GM10266 (cell line): ENCODE data around the gene CPT1C.

Source experiments
- DNase-seq: peaks from one replicate; pipeline ENCODE4 v3.0.0; 2012; ENCODE audit errors: extremely low spot score
- TF ChIP-seq, protein P1 (sequence below): IDR thresholded peaks from 2 replicates; pipeline ENCODE4 v1.5.1; 2012; ENCODE audit warnings: mild to moderate bottlenecking, low read depth; ENCODE audit not compliant: control insufficient read depth, insufficient read depth; ENCODE audit errors: missing control alignments

The CPT1C gene

DNA sequence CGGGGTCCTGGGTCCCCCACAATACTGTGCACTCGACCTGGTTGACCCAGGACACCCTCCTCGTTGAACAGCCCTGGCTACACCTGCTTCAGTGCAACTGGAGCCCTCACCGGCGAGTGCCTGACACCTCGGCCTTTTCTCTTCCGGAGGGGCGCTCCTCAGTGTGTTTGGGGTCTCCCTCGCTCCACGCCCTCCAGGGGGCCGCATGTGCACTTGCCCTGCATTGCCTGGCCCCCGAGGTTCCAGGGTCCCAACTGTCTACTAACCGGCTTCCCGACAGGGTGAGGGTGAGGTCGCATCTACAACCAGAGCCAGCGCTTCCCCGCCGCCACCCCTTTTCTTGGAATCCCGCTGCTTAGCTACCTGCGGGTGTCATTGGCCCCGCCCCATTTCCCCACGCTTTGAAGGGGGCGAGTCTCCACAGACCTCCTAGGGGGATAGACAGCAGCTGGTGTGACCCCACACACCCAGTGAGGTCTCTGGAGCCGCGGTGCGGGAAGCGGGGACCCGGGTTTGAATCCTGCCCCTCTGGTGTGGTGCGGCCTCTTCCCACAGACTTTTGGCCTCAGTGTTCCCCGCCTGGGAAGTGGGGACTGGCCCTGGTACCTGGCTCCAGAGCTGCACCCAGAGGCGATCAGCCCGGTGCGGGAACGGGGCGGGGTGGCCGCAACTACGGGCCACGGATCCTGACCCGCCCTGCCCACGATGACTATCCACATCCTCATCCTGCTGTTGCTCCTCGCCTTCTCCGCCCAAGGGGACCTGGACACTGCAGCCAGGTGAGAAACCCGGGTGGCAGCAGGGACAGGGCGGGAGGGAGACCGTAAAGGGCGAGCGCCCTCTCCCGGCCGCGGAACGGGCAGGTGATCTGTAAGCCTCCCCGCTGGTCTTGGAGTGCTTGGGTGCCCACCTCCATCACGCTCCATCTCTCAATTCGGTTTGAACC is 1.5 kb upstream of the CPT1C start, which contains the start of gene ADM5:
TSS of gene ADM5 (plus strand) at position 462 of the 946 bp plus-strand sequence. CDS start at position 706, 244 bp downstream.
- TF ChIP-seq, protein P1, sequence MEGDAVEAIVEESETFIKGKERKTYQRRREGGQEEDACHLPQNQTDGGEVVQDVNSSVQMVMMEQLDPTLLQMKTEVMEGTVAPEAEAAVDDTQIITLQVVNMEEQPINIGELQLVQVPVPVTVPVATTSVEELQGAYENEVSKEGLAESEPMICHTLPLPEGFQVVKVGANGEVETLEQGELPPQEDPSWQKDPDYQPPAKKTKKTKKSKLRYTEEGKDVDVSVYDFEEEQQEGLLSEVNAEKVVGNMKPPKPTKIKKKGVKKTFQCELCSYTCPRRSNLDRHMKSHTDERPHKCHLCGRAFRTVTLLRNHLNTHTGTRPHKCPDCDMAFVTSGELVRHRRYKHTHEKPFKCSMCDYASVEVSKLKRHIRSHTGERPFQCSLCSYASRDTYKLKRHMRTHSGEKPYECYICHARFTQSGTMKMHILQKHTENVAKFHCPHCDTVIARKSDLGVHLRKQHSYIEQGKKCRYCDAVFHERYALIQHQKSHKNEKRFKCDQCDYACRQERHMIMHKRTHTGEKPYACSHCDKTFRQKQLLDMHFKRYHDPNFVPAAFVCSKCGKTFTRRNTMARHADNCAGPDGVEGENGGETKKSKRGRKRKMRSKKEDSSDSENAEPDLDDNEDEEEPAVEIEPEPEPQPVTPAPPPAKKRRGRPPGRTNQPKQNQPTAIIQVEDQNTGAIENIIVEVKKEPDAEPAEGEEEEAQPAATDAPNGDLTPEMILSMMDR: no peak
- DNase-seq: peak; percentile 56

DNA sequence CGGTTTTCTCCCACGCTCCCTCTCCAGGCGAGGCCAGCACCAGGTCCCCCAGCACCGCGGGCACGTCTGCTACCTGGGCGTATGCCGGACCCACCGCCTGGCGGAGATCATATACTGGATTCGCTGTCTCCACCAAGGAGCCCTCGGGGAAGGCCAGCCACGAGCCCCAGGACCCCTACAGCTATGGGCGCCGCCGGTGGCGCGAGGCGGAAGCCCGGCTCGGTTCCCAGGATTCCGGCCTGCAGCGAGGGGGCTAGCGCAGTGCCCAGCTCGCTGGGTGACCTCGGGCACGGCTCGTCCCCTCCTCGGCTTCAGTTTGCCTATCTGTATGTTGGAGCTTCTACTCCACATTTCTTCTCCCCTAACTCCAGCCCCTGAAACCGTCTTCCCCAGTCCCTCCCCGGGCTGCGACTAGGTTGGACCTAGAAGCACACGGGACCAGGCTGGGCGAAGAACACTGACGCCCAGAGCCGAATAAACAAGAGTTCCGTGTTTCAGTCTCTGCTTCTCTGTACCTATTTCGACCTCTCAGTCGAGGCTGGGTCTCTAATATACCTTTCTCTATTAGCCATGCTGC is 749 bp upstream of the CPT1C start:
- TF ChIP-seq, protein P1: no peak
- no peak for DNase-seq

DNA sequence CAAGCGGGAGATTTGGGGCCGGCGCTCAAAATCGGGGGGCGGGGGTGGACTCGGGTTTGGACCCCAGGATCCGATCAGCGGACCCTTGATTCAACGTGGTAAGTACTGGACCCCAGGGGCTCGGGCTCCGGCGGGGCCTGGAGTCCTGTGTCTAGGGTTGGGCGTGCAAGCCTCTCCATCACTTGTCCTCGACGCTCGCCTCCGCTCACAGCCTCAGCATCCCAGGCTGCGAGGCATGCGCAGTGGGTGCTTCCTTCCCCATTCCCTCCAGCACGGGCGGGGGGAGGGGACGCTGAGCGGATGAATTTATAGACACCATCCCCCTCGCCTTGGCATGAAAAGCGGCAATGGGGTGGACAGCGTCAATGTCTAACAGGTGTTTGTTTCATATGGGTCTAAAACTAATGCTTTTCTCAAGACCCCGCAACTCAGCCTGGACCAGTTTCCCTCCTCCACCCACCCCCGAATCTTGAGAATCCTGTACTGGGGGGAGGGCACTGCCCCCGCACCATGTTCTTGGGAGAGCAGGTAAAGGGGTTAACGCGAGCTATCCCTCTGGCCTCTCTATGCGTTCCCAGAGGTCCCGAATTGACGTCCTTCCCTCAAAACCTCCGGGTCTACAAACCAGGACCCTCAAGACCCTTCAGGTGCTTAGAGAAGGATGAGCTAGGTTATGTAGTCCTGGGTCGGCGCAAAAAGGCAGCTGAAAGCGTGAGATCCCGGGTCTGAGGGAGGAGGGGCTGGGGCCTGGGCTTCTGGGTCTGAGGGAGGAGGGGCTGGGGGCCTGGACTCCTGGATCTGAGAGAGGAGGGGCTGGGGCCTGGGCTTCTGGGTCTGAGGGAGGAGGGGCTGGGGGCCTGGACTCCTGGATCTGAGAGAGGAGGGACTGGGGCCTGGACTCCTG is 579 bp downstream of the CPT1C start:
- no peak for DNase-seq
- TF ChIP-seq, protein P1: no peak

DNA sequence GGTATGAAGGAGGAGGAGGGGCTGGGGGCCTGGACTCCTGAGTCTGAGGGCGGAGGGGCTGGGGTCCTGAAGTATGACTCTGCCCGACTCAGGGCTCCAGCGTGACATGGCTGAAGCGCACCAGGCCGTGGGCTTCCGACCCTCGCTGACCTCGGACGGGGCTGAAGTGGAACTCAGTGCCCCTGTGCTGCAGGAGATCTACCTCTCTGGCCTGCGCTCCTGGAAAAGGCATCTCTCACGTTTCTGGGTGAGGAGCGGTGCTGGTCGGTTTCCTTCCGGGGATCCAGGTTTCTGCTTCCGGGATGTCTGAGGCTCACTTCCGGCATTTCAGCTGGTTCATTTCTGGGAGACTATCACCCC is 1.2 kb downstream of the CPT1C start:
- no peak for DNase-seq
- TF ChIP-seq, protein P1: no peak

DNA sequence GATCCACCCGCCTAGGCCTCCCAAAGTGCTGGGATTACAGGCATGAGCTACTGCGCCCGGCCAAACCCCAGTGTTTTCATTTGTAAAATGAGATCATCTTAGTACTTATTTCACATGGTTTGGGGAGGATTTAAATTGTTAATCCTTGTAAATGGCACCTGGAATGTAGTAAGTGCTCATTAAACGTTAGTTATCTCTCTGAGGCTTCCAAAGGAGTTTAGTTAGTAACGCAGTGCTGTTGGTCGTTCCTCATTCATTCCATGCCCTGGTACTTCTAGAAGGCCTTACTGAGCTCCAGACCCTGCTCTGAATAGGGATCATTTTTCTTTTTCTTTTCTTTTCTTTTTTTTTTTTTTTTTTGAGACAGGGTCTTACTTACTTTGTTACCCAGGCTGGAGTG is 5.2 kb downstream of the CPT1C start:
- TF ChIP-seq, protein P1: no peak
- no peak for DNase-seq

DNA sequence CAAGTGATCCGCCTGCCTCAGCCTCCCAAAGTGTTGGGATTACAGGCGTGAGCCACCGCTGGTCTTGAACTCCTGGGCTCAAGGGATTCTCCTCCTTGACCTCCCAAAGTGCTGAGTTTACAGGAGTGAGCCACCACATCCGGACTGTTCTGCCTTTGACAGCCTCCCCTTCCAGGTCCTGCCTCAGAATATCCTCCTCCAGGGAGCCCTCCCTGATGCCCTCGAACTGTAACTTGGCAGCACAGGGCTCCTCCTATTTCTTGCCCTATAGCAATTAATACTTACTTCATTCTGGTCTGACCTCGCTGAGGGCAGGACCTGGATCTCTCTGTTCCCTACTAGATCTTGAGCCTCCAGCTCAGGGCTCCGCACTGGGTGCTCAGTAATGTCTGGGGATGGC is 5.9 kb downstream of the CPT1C start:
- no peak for DNase-seq
- TF ChIP-seq, protein P1: no peak

DNA sequence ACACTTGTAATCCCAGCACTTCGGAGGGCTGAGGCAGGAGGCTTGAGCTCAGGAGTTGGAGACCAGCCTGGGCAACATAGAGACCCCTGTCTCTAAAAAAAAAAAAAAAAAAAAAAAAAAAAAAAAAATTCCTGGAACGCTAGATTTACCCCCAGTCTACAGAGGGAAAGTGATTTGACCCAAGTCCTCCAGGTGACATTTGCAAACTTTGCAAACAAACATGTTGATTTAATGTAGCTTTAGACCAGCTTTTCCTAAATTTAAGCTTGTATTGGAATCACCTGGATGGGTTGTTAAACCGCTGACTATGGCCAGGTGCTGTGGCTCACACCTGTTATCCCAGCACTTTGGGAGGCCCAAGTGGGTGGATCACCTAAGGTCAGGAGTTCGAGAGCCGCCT is 8.4 kb downstream of the CPT1C start:
- no peak for DNase-seq
- TF ChIP-seq, protein P1: no peak
